GM21529 (cell line): ENCODE measurements around the gene RET.

Experiments used
- ATAC-seq: cut with Tn5 transposase; IDR thresholded peaks from one replicate; pipeline ENCODE4 v1.9.1; 2021; ENCODE audit not compliant: unreplicated experiment

Gene RET

DNA sequence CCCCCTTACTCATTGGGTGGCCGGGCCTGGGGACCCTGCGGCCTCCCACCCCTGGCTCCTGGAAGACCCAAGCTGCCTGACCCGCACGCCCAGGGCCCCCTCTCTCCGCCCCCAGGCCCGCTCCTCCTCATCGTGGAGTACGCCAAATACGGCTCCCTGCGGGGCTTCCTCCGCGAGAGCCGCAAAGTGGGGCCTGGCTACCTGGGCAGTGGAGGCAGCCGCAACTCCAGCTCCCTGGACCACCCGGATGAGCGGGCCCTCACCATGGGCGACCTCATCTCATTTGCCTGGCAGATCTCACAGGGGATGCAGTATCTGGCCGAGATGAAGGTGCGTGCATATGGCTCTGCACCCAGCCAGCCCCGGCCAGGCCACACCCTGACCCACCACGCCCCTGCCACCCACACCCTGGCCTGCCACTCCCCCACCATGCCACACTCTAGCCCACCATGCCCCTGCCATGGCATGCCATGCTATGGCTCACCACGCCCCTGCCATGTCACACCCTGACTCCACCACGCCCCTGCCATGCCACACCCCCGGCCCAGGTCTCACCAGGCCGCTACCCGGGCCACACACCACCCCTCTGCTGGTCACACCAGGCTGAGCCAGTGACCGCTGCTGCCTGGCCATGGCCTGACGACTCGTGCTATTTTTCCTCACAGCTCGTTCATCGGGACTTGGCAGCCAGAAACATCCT is 42.7 kb downstream of the RET start:
- no peak for ATAC-seq

DNA sequence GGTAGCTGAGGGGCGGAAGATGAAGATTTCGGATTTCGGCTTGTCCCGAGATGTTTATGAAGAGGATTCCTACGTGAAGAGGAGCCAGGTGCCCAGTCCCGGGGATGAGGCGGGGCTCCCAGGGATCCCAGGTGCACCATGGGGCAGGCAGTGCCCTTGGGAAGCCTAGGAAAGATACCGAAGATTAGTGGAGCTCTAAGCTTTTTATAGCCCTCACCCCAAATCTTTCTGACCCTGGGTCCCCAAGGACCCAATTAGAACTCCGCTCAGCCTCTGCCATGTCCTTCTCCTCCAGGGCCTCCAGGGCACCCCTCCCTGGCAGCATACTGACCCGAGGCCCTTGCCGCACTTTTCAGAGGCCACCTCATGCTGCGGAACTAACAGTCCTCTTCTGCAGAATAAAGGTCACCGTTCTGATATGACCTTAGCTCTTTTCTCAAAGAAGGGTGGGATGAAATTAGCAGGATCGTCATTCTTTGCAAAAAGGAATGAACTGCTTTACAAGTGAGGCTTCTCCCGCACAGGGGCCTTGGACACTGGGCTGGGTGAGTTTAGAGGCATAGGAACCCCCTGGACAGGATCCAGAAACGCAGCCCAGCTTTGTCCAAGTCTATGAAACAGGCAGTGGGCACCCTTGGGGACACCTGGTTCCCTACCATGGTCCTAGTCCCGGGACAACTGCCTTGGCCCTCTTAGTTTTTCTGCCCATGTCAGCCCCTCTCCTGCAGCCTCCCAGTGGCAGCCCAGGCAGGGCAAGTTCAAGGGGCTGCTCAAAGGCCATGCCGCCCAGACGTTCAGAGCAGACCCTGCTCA is 43.5 kb downstream of the RET start:
- ATAC-seq, result no peak

DNA sequence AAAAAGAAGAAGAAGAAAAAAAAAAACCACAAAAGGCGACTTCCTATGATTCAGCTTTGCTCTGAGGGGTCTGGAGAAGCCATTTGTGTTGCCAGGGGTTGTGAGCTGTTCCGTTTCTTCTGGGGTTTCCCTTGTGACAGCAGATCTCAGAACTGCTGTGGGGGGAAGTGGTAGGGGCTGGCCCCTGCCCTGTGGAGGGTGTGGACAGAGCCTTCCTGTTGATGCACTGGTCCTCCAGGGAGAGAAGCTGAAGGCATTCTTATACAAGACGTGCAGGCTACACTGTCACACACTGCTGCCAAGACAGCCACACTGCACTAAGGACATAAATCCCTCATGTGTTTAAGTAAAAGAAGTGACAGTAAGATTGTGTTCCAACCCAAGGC is 44.1 kb downstream of the RET start:
- ATAC-seq, result peak; percentile 93

DNA sequence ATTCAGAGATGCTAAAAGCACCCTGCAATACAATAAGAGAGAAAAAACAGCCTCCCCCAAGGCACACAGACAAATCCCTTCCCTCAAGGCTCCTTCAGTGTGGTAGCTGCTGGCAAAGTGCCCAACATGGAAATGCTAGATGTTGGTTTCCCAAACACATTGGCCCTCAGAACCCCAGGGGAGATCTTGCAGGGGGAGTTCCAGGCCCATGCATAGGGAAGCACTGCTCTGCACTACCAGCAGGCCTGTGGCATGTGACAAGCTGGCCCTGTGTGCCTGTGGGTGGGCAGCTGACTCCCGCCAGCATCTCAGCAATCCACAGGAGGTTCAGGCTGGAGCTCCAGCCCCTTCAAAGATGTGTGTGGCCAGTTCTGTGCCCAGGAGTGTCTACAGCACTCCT is 44.6 kb downstream of the RET start:
- no peak for ATAC-seq

DNA sequence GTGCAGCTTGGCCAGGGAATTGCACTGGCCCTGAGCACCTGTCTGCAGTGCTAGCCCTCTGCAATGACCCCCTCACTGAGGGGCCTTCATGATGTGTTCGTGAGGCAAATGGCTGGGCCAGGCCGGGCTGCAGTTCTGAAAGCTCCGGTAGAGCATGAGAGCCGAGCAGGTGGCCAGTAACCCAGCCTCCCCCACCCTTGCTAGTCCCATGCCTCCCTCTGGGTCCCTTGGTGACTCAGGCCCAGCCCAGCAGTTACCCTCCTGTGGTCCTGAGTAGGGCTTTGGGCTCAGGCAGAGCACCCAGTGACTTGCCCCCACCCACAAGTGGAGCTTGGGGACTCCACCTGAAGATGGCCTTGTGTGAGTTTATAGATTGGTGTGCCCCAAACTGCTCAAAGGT is 45.2 kb downstream of the RET start:
- no peak for ATAC-seq

DNA sequence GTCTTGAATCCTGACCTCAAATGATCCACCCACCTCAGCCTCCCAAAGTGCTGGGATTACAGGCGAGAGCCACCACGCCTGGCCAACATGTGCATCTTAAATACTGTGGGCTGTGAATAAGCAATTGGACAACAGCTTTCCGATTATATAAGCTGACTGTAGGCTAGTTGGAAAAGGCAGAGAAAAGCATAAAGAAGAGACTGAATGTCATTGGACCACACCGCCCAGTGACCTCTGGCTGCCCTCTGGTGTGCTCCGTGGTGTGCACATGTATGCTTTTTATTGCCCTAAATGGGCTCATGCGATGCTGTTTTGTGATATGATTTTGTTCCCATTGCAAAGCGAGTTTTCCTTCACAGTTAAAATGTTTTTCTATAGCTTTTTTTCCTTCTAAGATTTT is 46.0 kb downstream of the RET start:
- no peak for ATAC-seq

DNA sequence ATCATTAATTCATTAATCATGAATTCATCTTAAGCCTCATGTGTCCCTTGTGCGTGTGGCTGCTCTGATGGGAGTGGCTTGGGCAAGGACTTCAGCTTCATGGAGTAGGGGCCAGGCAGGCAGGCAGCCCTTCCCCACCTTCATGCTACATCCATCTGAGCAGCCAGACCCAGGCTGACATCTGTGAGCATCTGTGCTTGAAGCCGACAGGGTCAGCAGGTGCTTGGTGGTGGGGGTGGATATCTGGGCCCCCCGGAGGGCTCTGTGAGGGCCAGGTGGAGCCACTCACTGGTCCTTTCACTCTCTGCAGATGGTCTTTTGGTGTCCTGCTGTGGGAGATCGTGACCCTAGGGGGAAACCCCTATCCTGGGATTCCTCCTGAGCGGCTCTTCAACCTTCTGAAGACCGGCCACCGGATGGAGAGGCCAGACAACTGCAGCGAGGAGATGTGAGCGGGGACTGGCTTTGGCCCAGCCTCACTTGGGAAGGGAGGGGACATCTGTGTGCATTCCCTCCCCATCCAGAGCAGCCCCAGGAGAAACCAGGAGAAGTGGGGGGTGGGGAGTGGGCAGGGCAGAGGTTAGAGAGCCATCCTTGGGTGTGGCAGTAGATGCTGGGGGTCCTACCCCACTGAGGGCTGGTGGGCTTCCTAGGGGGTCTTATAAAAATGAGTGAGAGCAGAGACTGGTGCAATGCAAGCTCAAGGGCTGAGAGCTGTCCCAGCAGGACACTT is 46.7 kb downstream of the RET start:
- no peak for ATAC-seq

DNA sequence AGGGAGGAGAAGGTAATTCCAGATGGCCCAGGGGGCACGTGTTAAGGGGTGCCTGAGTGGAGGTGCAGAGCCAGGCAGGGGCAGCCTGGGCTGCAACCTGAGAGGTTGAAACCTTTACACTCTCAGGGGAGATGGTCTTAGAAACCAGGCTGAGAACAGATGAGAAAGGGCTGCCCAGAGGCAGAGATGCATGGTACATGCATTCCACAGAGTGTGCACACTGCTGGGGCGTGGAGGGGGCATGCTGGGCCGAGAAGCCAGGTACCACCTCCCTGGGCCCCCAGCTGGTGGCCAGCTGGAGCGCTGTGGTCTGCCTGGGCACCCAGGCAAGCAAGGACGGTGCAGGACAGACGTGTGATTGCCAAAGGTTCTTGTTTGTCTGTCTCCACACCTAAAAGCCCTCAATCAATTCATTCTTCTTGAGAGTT is 47.2 kb downstream of the RET start:
- no peak for ATAC-seq

DNA sequence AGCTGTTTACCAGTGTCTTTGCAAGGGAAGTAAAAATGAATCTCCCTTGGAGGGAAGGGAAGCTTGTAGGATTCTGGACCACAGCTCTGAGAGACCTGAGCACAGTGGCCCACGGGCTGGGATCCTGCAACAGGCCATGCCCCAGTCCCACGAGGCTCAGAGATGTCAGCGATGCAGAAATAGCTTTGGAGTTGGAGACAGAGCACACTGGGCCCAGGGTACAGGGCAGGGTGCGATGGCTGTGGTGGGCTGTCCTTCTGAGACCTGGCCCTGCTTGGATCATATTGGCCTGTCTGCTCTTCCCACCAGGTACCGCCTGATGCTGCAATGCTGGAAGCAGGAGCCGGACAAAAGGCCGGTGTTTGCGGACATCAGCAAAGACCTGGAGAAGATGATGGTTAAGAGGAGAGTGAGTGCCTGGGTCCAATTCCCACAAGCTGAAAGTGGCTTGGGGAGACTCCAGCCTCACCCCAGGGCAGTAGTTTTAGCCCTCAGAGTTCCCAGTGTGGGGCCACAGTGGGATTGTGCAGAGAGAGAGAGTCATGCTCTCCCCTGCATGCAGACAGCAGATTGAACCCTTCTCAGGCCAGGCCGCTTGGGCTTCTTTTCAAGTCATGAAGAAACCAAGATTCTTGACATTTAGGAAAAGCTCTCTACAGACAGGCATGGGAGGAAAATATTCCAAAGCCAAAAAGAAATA is 47.9 kb downstream of the RET start:
- ATAC-seq, result no peak

DNA sequence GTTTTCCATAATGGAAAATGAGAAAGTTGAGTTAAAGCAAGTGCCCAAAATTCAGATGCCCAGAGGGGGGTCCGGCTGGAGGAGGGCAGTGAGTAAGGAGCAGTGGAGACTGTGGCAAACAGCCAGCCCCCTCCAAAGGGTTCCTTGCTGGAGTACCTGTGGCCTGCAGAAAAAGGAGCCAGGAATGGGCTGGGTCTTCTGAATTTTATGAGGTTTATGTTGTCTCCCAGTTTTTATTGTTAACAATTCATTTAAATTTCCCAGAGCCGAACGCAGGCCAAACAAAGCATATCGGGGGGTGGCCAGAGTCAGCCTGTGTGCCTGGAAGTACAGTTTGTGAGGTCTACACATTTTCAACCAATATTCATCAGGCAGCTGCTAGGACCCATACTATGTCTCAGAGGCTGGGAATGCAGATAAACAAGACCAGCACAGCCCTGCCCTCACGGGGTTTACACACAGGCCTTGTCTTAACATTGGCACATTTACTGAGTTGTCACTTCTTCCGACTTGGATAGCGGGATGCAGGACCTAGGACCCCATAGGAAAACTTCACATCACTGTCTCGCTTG is 48.5 kb downstream of the RET start:
- no peak for ATAC-seq

DNA sequence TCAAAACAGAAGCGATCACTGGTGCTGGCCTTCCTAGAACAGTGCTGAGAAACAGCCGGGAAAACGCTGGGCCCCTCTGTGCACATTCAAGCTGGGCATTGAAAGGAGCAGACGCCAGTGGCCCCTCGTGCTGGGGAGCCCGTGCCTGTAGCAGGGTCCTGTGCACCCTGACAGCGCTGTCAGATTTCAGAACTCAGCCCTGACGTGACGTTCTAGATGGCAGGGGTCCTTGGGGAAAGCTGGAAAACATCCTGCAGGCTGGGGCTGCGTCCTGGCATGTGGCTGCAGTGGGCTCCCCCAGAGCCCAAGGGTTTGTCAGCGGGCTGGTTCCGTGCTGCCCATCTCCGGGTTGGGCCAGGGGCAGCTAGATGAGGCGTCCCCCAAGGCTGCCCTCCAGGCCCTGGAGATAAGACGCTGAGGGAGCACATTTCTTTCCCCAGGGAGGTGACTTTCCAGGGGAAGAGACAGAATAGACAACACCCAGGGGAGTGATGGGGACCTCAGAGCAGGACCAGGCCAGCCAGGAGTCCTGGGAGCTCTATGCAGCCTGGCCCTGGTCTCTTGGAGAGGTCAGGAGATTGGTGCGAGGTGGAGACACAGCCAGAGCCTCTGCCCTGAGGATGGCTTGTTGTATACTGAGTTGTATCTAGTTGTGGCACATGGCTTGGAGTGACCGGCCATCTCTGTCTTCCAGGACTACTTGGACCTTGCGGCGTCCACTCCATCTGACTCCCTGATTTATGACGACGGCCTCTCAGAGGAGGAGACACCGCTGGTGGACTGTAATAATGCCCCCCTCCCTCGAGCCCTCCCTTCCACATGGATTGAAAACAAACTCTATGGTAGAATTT is 49.2 kb downstream of the RET start:
- ATAC-seq, result no peak

DNA sequence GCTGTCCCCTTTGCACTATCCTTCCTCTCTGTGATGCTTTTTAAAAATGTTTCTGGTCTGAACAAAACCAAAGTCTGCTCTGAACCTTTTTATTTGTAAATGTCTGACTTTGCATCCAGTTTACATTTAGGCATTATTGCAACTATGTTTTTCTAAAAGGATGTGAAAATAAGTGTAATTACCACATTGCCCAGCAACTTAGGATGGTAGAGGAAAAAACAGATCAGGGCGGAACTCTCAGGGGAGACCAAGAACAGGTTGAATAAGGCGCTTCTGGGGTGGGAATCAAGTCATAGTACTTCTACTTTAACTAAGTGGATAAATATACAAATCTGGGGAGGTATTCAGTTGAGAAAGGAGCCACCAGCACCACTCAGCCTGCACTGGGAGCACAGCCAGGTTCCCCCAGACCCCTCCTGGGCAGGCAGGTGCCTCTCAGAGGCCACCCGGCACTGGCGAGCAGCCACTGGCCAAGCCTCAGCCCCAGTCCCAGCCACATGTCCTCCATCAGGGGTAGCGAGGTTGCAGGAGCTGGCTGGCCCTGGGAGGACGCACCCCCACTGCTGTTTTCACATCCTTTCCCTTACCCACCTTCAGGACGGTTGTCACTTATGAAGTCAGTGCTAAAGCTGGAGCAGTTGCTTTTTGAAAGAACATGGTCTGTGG is 50.0 kb downstream of the RET start:
- peak; percentile 58 for ATAC-seq

DNA sequence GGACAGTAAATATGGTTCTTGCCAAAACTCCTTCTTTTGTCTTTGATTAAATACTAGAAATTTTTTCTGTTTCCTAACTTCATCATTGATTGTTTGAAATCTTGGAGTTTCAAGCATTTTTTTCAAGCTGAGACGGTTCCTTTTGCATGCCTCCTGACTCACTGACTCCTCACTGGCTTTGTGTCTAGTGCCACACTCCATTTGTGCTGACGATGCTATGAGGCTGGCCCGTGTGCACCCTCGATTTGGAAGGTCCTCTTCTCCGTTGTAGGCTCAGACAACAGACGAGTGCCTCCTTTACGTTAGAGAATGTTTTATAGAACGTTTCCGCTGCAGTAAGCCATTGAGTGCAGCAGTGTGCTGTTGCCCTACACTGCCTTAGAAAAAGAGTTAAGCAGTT is 50.6 kb downstream of the RET start:
- no peak for ATAC-seq

DNA sequence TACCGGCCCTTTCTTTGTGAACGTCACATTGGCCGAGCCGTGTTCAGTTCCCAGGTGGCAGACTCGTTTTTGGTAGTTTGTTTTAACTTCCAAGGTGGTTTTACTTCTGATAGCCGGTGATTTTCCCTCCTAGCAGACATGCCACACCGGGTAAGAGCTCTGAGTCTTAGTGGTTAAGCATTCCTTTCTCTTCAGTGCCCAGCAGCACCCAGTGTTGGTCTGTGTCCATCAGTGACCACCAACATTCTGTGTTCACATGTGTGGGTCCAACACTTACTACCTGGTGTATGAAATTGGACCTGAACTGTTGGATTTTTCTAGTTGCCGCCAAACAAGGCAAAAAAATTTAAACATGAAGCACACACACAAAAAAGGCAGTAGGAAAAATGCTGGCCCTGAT is 51.5 kb downstream of the RET start:
- ATAC-seq, result no peak

DNA sequence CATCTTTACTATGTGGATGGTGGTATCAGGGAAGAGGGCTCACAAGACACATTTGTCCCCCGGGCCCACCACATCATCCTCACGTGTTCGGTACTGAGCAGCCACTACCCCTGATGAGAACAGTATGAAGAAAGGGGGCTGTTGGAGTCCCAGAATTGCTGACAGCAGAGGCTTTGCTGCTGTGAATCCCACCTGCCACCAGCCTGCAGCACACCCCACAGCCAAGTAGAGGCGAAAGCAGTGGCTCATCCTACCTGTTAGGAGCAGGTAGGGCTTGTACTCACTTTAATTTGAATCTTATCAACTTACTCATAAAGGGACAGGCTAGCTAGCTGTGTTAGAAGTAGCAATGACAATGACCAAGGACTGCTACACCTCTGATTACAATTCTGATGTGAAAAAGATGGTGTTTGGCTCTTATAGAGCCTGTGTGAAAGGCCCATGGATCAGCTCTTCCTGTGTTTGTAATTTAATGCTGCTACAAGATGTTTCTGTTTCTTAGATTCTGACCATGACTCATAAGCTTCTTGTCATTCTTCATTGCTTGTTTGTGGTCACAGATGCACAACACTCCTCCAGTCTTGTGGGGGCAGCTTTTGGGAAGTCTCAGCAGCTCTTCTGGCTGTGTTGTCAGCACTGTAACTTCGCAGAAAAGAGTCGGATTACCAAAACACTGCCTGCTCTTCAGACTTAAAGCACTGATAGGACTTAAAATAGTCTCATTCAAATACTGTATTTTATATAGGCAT is 52.3 kb downstream of the RET start:
- ATAC-seq, result peak; percentile 72

DNA sequence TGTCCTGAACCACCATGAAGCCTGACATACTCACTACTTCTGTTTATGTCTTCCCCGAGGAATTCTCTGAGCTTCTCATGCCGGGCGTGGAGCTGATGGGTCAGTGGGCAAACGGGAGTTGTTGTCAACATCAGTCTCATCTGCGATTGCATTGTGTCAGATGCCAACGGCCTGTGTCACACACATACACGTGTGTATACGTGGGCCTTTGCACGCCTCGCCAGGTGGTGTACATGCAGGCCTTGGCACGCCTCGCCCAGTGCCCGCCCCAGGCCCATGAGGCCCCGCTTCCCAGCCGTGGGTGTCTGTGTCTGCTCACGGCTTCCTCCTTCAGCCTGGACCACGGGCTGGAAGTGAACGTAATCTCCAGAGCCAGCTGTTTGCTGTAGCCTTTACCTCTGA is 53.9 kb downstream of the RET start:
- ATAC-seq, result no peak

DNA sequence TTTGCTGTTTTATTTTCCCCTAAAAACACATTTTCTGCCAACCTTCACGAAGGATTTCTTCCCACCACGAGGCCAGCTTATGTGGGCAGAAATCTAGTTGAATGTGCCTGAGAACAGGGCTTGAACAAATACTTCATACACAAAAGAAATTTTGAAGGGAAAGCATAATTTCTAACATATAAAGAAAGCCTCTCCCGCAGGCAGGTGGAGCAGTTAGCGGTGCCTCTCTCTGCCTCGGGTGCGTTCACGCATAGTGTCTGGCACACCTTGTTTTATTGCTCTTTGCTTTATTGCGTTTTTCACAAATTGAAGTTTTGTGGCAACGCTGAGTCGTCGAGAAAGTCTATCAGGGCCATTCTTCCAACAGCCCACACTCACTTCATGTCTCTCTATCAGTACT is 54.4 kb downstream of the RET start:
- no peak for ATAC-seq

DNA sequence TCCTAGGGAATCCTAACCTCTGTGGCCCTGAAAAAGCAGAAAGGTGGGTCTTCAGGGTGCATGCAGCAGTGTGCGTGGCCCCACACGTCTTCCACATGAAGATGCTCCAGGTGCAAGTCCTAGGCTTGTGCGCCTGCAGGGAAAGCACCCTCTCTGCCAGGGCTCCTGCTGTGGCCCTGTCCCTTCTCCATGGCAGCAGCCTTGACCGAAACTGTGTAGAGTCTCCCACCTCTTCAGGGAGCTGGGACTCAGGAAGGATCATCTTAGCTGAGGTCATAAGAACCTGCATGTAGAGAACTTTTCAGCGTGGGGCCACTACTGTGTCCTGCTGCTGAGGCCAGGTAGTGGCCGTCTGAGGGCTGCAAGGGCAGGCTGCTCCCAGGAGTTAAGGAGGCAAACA is 55.0 kb downstream of the RET start:
- ATAC-seq, result no peak
